Measurements from ENCODE around the gene TPD52L2.

The TPD52L2 gene

GRCh38 chr20:63821811-63822210 lies 43.3 kb upstream of the TPD52L2 start:
- Histone ChIP-seq H3K79me2 (ENCODE audit: insufficient read depth, low read length) (no peaks in the 10 kb centered on the region), H3K4me1 (ENCODE audit: insufficient read depth, low read length, severe bottlenecking) (peaks cover 6% of the 10 kb centered on the region), H3K27me3 (ENCODE audit: insufficient read depth, low read length) (no peaks in the 10 kb centered on the region; the same call in 1 of the 2 replicates), H3F3A (ENCODE audit: insufficient read depth, low read length) (no peaks in the 10 kb centered on the region), H3K9me2 (ENCODE audit: low read depth, low read length) (no peaks in the 10 kb centered on the region), H3K27ac (ENCODE audit: low read depth, low read length, poor library complexity, severe bottlenecking) (no peak overlapping the region), H3K4me3 (ENCODE audit: low read depth, low read length, poor library complexity, severe bottlenecking) (no peak overlapping the region), H3K36me3 (ENCODE audit: insufficient read depth, low read length) (no peaks in the 10 kb centered on the region), H3K9ac (ENCODE audit: low read length) (no peak overlapping the region), H4K20me1 (ENCODE audit: insufficient read depth, low read length) (no peaks in the 10 kb centered on the region), H2AFZ (ENCODE audit: low read length) (no peak overlapping the region), H3K4me2 (ENCODE audit: low read length) (no peak overlapping the region), H3K9me3 (ENCODE audit: low read length) (no peaks in the 10 kb centered on the region)
- no peak for TF ChIP-seq EZH2 (IDR thresholded peaks at IDR 0.05; ENCODE audit: borderline replicate concordance, low read length)
- TF ChIP-seq, protein P1, sequence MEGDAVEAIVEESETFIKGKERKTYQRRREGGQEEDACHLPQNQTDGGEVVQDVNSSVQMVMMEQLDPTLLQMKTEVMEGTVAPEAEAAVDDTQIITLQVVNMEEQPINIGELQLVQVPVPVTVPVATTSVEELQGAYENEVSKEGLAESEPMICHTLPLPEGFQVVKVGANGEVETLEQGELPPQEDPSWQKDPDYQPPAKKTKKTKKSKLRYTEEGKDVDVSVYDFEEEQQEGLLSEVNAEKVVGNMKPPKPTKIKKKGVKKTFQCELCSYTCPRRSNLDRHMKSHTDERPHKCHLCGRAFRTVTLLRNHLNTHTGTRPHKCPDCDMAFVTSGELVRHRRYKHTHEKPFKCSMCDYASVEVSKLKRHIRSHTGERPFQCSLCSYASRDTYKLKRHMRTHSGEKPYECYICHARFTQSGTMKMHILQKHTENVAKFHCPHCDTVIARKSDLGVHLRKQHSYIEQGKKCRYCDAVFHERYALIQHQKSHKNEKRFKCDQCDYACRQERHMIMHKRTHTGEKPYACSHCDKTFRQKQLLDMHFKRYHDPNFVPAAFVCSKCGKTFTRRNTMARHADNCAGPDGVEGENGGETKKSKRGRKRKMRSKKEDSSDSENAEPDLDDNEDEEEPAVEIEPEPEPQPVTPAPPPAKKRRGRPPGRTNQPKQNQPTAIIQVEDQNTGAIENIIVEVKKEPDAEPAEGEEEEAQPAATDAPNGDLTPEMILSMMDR (IDR thresholded peaks at IDR 0.05; ENCODE audit: low read length): no peak

- Histone ChIP-seq H3K27ac (ENCODE audit: low read depth, low read length, poor library complexity, severe bottlenecking) (no peak overlapping the region), H3K27me3 (ENCODE audit: insufficient read depth, low read length) (peaks cover 3% of the 10 kb centered on the region; the same call in 1 of the 2 replicates), H4K20me1 (ENCODE audit: insufficient read depth, low read length) (no peaks in the 10 kb centered on the region), H3K4me3 (ENCODE audit: low read depth, low read length, poor library complexity, severe bottlenecking) (no peak overlapping the region), H2AFZ (ENCODE audit: low read length) (no peak overlapping the region), H3K9me3 (ENCODE audit: low read length) (no peaks in the 10 kb centered on the region), H3K4me2 (ENCODE audit: low read length) (no peak overlapping the region), H3K9ac (ENCODE audit: low read length) (no peak overlapping the region), H3K79me2 (ENCODE audit: insufficient read depth, low read length) (no peaks in the 10 kb centered on the region), H3K36me3 (ENCODE audit: insufficient read depth, low read length) (no peaks in the 10 kb centered on the region), H3K4me1 (ENCODE audit: insufficient read depth, low read length, severe bottlenecking) (peaks cover 6% of the 10 kb centered on the region), H3K9me2 (ENCODE audit: low read depth, low read length) (no peaks in the 10 kb centered on the region), H3F3A (ENCODE audit: insufficient read depth, low read length) (no peaks in the 10 kb centered on the region)
- TF ChIP-seq, protein P1 (IDR thresholded peaks at IDR 0.05; ENCODE audit: low read length): no peak
- TF ChIP-seq EZH2 (IDR thresholded peaks at IDR 0.05; ENCODE audit: borderline replicate concordance, low read length): no peak
Measured at GRCh38 chr20:63822276-63822696, 42.8 kb upstream of the TPD52L2 start.

- no peaks in the 10 kb centered on the region for H3K36me3 ChIP-seq (ENCODE audit: insufficient read depth, low read length)
- H3K4me3 ChIP-seq (ENCODE audit: low read depth, low read length, poor library complexity, severe bottlenecking): no peak overlapping the region
- H3K79me2 ChIP-seq (ENCODE audit: insufficient read depth, low read length): no peaks in the 10 kb centered on the region
- no peak overlapping the region for H3K9ac ChIP-seq (ENCODE audit: low read length)
- no peaks in the 10 kb centered on the region for H4K20me1 ChIP-seq (ENCODE audit: insufficient read depth, low read length)
- H3K4me1 ChIP-seq (ENCODE audit: insufficient read depth, low read length, severe bottlenecking): peaks cover 6% of the 10 kb centered on the region
- H3K27me3 ChIP-seq (ENCODE audit: insufficient read depth, low read length): peaks cover 3% of the 10 kb centered on the region; the same call in 1 of the 2 replicates
- no peak overlapping the region for H3K27ac ChIP-seq (ENCODE audit: low read depth, low read length, poor library complexity, severe bottlenecking)
- H3F3A ChIP-seq (ENCODE audit: insufficient read depth, low read length): no peaks in the 10 kb centered on the region
- H3K9me3 ChIP-seq (ENCODE audit: low read length): no peaks in the 10 kb centered on the region
- no peak overlapping the region for H3K4me2 ChIP-seq (ENCODE audit: low read length)
- TF ChIP-seq EZH2 (IDR thresholded peaks at IDR 0.05; ENCODE audit: borderline replicate concordance, low read length): no peak
- TF ChIP-seq, protein P1 (IDR thresholded peaks at IDR 0.05; ENCODE audit: low read length): no peak
- H3K9me2 ChIP-seq (ENCODE audit: low read depth, low read length): no peaks in the 10 kb centered on the region
- no peak overlapping the region for H2AFZ ChIP-seq (ENCODE audit: low read length)
Measured at GRCh38 chr20:63823691-63824311, 41.3 kb upstream of the TPD52L2 start.

Measured in OCI-LY1 (cell line).